ENCODE results near the gene PACSIN3.

The PACSIN3 gene

DNA sequence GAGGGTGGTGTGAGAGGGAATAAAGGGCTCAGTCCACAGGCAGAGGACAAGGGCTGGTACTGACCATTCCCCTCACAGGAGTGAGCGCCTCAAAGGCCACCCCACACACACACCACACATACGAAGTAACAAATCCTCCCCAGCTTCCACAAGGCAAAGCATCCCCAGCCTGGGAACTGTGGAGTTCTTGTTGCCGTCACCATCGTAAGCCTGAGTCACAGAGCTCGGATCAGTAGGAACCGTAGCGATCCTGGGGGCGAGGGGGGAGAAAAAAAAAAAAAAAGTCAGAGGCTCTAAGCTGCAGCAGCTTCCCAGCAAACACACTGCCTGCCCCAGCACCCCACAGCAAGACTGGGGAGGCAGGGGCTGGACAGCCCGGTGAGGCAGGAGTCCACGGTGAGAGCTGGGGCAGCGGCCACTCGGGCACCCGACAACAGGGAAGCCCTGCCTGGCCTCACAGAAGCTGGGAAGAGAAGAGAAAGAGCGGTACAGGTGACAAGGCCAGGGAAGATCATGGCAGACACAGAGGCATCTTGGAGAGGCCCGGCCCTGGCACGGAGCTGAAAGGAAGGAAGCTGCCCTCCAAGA lies 20.9 kb downstream of the PACSIN3 start:
- ChIA-PET CTCF (interaction anchor here (1.1 to 3.1 kb wide), 3 partner anchors 13 to 277 kb away, joined by 3 to 14 read pairs (median 4); partner anchors contain the start of gene ARFGAP2), POLR2A (no interaction called here)
- DNase-seq (ENCODE audit: extremely low spot score) = no peak
- TF ChIP-seq, protein P1, sequence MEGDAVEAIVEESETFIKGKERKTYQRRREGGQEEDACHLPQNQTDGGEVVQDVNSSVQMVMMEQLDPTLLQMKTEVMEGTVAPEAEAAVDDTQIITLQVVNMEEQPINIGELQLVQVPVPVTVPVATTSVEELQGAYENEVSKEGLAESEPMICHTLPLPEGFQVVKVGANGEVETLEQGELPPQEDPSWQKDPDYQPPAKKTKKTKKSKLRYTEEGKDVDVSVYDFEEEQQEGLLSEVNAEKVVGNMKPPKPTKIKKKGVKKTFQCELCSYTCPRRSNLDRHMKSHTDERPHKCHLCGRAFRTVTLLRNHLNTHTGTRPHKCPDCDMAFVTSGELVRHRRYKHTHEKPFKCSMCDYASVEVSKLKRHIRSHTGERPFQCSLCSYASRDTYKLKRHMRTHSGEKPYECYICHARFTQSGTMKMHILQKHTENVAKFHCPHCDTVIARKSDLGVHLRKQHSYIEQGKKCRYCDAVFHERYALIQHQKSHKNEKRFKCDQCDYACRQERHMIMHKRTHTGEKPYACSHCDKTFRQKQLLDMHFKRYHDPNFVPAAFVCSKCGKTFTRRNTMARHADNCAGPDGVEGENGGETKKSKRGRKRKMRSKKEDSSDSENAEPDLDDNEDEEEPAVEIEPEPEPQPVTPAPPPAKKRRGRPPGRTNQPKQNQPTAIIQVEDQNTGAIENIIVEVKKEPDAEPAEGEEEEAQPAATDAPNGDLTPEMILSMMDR (IDR thresholded peaks at IDR 0.05; ENCODE audit: control extremely low read depth, extremely low read depth, low read depth, missing control alignments) = no peak

DNA sequence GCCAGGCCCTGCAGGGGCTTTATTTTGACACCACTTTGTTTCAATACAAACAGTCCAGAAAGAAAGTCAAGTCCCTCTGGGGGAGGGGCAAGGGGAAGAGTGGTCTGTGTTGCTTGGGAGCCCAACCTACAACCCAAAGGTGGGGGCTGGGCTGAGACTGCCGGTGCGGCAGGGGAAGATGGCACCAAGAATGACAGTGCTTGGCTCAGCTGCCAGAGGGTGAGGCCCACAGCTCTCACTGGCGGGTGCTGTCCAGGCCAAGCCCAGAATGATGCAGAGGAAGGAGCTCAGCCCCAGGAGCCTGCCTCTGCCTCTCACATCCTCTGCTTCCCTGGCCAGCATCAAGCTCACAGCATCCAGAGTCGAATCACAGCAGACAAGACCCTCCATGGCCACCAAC lies 21.9 kb downstream of the PACSIN3 start:
- DNase-seq (ENCODE audit: extremely low spot score) = no peak
- TF ChIP-seq, protein P1 (IDR thresholded peaks at IDR 0.05; ENCODE audit: control extremely low read depth, extremely low read depth, low read depth, missing control alignments) = no peak

DNA sequence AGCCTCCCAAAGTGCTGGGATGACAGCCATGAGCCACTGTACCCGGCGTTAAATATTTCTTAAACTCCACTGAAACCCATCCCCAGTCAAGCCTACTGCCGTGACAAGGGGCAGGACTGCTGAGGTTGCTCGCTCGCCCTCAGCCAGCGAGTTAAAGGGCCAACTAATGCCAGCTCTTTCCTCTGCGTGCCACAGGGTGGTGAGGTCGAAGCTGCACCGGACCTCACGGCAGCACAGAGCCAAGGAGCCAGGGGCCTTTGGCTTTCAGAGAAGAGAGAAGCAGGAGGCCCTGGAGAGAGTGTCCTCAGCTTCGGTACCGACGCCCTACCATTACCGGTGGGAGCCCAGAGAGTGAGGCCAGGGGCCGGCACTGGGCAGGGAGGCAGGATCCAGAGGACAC lies 22.3 kb downstream of the PACSIN3 start:
- TF ChIP-seq, protein P1 (IDR thresholded peaks at IDR 0.05; ENCODE audit: control extremely low read depth, extremely low read depth, low read depth, missing control alignments) = no peak
- CTCF ChIA-PET = interaction anchor here (0.9 to 4.5 kb wide), 7 partner anchors 10 to 296 kb away, joined by 3 to 32 read pairs (median 8); partner anchors contain the start of gene ARFGAP2
- POLR2A ChIA-PET = interaction anchor here (1.2 kb wide), 1 partner anchor 10 kb away, joined by 6 read pairs; no protein-coding TSS in a partner anchor
- DNase-seq (ENCODE audit: extremely low spot score) = no peak

More for the DNA sequence above, 21.9 kb downstream of the PACSIN3 start:
- ChIA-PET CTCF (interaction anchor here (1.2 to 4.5 kb wide), 3 partner anchors 11 to 263 kb away, joined by 3 to 32 read pairs (median 14); partner anchors contain the start of gene ARFGAP2), POLR2A (no interaction called here)

DNA sequence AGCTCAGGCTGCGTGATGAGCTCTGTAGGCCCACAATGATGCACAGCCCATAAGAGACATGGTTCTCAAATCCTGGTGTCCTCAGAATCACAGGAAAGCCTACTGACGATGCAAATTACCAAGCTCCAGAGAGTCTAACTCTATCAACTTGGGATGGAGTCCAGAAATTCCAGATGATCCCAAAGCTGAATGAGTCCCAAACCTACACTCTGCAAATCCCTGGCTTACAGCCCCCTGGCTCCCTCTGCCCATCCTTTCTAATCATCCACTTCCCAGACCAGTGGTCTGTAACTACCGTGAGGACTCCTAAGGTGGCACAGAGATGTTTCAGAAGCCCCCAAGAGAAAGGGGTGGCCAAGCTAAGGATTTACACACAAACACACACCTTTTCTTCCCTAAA lies 23.0 kb downstream of the PACSIN3 start:
- TF ChIP-seq, protein P1 (IDR thresholded peaks at IDR 0.05; ENCODE audit: control extremely low read depth, extremely low read depth, low read depth, missing control alignments) = no peak
- no peak for DNase-seq (ENCODE audit: extremely low spot score)

DNA sequence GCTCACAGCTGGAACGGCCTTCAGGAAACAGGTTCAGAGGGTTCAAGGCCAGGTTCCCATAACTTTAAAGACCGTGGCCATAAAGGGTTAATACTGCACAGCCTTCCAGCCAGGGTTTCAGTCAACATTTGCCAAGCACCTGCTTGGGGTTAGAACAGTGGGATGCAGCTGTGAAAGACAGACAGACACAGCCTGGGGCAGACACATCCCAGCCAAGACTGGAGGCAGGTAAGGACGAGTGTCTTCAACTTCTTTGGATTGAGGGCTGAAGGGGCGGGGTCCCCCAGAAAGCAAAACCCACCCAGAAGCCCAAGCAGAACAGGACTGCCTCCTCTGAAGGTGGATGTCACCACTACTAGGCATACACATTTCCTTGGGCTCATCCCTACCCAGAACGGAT lies 23.8 kb downstream of the PACSIN3 start:
- ChIA-PET POLR2A (interaction anchor here (1.2 kb wide), 1 partner anchor 9 kb away, joined by 6 read pairs; no protein-coding TSS in a partner anchor), CTCF (interaction anchor here (0.6 to 4.5 kb wide), 30 partner anchors 9 to 349 kb away, joined by 3 to 32 read pairs (median 3); no protein-coding TSS in a partner anchor)
- DNase-seq (ENCODE audit: extremely low spot score) = no peak
- TF ChIP-seq, protein P1 (IDR thresholded peaks at IDR 0.05; ENCODE audit: control extremely low read depth, extremely low read depth, low read depth, missing control alignments) = no peak

More for the DNA sequence above, 23.0 kb downstream of the PACSIN3 start:
- POLR2A ChIA-PET = interaction anchor here (0.6 to 1.2 kb wide), 5 partner anchors 8 to 463 kb away, joined by 4 to 6 read pairs (median 6); partner anchors contain the start of gene ARHGAP1
- CTCF ChIA-PET = interaction anchor here (0.8 to 4.5 kb wide), 18 partner anchors 9 to 295 kb away, joined by 3 to 32 read pairs (median 4); no protein-coding TSS in a partner anchor

DNA sequence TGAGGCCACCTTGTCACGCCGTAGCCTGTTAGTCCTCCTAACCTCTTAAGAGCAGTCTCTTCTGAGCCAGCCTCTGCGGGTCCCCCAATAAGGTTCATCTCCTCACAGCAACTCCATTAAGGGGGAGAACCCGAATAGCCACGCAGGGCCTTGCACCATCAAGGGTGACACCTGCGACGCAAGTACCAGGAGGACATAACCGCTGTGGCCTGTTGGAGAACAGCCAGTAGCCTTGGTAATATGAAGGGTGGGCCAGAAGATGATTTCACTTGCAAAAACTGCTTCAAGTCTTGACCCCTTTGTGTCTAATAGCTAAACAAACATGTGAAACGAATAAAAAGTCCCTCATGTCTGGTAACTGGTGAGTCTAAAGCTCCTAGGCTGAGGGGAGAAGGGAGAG lies 24.3 kb downstream of the PACSIN3 start:
- CTCF ChIA-PET = interaction anchor here (0.6 to 4.5 kb wide), 30 partner anchors 8 to 348 kb away, joined by 3 to 32 read pairs (median 4); no protein-coding TSS in a partner anchor
- TF ChIP-seq, protein P1 (IDR thresholded peaks at IDR 0.05; ENCODE audit: control extremely low read depth, extremely low read depth, low read depth, missing control alignments) = peak; percentile 10
- no peak for DNase-seq (ENCODE audit: extremely low spot score)
- POLR2A ChIA-PET = no interaction called here

Data from GM10248 (cell line).